HG02870 (cell line): ENCODE measurements around the gene PHTF2.
A peak's percentile ranks its signal among the peaks of the same experiment; 100 is the strongest.
"Not testable (repeated sequence)": the region's sequence is repeated elsewhere in the genome, so short reads cannot be mapped to it uniquely, and the experiment has no call there.

ENCODE experiments used
- ATAC-seq: cut with Tn5 transposase; IDR thresholded peaks from one replicate; pipeline ENCODE4 v1.9.1; 2021; ENCODE audit warnings: mild to moderate bottlenecking, moderate library complexity; ENCODE audit not compliant: unreplicated experiment

PHTF2 gene

GRCh38 chr7:77798394-77799077 lies at the start of gene PHTF2, which contains the start of gene TMEM60:
Gene PHTF2 (plus strand): TSS chr7:77798773.
Gene TMEM60 (minus strand): TSS chr7:77798434. CDS start chr7:77794373, 4,061 bp downstream.
- peak; percentile 91 for ATAC-seq

DNA sequence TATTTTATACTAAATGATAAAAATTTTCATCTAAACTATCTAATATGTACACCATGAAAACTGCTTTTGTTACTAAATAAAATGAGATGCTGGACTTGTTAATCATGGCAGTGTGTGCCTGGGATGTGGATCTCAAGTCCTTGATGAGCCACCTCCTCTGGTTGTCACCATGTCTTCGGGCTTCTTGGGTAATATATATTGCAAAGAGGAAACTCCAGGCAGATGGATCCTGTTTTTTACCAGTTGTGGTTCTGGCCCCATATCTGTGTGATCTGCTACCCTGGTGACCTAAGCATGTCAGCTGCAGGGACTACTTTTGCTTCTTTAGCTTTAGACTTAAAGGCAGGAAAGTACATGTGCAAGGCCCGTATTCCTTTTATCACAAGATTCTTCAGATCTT lies 46.6 kb upstream of the PHTF2 start:
- no peak for ATAC-seq

GRCh38 chr7:77753173-77753572 lies 45.4 kb upstream of the PHTF2 start:
- no peak for ATAC-seq

DNA sequence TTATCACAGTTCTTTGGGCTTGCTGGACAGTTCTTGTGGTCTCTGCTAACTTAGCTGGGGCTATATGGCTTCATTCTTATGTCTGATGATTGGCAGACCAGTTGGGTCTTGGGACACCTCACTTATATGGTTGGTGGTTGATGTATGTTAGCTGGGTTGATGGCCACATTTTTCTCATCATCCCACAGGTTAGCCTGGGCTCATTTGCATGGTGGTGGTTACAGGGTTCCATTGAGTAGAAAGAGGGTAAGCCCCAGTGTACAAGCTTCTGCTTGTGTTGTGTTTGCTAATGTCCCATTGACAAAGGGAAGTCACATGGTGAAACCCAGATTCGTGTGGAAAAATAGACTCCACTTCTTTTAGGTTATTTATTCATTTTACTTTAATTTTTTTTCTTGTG lies 41.0 kb upstream of the PHTF2 start:
- ATAC-seq: peak; percentile 91

DNA sequence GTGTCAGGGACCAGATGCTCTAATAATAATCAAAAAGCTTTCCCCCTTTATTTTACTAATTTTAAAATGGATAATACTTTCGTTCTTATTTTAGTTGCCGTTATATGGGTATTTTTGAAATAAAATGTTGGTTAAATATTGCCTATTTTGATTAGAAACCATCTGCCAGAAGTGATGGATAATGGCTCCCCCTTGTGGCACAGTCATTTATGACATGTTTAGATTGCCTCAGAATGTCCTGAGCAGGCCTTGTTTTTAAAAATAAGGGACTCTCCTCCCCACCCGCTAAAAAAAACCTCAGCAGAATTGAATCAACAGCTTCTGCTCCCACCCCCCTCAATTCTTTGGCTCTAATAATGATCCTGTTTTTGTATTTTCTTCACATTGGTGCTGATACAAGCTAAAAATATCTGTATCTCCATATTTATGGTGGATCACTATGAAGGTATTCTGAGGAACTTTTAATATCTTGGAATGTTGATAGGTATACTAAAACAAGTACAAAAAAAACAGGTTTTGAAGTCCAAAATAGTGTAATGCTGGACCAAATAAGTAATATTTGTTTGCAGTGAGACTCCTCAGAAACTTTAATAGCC lies 39.2 kb upstream of the PHTF2 start:
- ATAC-seq: no peak

- peak; percentile 34 for ATAC-seq
Observed at GRCh38 chr7:77760809-77761453, 37.6 kb upstream of the PHTF2 start.

DNA sequence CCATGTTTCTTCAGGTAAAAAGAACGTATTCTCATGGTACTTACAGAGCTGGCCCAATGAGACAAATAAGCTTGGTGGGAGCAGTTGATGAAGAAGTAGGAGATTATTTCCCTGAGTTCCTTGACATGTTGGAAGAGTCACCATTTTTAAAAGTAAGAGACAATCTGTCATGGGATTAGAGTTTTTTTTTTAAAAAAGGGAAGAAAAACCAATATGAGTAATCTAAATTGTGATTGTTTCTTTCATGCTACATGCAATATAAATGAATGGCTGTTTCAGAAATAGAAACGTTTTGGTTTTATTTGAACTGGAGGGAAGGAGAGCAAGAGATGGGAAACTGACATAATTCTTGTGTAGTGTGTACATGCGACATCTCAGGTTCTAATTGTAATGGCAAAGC lies 33.1 kb upstream of the PHTF2 start:
- no peak for ATAC-seq

GRCh38 chr7:77765906-77766800 lies 32.4 kb upstream of the PHTF2 start:
- ATAC-seq: no peak

- ATAC-seq: no peak
Observed at GRCh38 chr7:77766801-77767605, 31.6 kb upstream of the PHTF2 start.

DNA sequence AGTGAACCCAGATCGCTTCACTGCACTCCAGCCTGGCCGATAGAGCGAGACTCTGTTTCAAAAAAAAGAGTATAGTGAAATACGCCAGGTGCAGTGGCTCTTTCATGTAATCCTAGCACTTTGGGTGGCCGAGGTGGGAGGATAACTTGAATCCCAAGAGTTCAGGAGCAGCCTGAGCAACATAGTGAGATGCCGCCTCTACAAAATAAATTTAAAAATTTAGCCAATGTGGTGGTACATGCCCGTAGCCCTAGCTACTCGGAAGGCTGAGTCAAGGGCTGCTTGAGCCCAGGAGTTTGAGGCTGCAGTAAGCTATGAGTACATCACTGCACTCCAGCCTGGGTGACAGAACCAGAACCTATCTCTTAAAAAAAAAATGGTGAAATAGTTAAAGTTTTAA lies 28.3 kb upstream of the PHTF2 start:
- no peak for ATAC-seq

DNA sequence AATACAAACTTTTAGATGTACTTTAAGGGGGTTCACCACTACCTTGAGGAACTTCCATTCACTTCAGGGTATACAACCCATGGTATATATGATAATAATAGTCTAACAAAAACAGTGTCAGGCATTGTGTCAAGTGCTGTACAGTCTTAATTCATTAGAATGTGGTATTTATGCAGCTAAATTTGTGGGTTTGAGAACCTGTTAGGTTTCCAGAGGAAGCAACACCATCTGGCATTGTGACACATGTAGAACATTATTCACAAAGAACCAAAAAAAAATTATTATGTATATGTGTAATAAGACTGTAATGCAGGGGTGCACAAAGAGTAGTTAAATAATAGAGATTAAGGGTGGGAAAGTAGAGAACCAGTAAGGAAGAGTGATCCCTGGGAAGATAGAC lies 26.7 kb upstream of the PHTF2 start:
- no peak for ATAC-seq

- ATAC-seq: no peak
Observed at GRCh38 chr7:77778535-77778934, 20.0 kb upstream of the PHTF2 start.

- ATAC-seq: no peak
Observed at GRCh38 chr7:77782383-77782782, 16.2 kb upstream of the PHTF2 start.

DNA sequence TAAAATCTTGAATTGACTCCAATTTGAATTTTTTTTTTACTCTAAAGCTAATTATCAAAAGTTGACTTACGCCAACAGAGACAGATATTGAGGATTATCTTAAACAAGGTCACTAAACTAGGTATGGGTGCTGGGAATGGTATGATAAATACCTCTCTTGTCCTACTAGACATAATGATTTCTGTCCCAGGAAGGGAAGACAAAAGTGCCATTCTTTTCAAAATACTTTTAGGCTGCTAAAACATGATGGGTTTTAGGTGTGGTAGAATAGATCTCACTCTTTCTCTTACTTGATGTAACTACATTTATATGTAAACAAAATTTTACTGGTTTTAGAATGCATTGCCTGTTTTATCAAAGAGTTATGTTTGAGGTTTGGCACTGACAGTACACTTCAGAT lies 15.5 kb upstream of the PHTF2 start:
- ATAC-seq: no peak

DNA sequence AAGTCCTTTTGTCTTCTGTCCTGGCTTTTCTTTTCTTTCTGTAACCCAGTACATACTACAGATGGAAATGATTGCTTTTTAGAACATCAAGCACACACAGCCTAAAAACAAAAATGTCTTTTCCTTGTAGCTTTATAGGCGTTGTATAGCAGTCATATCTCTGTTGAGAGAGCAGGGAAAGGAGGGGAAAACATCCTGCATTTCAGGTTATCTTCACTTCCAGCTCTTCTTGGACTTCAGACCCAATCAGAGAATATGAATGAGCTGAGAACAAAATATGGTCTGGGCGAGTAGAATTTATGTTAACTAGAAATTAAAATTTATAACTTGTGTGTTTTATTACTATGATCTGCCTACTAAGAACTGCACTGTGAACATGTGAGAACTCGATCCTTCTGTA lies 15.0 kb upstream of the PHTF2 start:
- no peak for ATAC-seq

DNA sequence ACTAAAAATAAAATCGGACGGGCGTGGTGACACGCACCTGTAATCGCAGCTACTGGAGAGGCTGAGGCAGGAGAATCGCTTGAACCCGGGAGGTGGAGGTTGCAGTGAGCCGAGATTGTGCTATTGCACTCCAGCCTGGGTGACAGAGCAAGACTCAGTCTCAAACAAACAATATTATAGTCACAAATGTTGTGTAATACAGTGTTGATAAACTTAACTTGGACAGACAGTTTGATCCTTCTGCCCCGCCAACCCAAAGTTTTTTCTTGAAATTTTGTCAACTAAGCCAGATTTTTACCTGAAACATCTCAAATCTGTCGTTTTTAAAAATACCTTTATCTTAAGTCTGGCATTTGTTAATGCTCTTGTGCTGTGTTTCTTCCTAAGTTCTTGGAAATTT lies 14.1 kb upstream of the PHTF2 start:
- not testable (repeated sequence) for ATAC-seq

DNA sequence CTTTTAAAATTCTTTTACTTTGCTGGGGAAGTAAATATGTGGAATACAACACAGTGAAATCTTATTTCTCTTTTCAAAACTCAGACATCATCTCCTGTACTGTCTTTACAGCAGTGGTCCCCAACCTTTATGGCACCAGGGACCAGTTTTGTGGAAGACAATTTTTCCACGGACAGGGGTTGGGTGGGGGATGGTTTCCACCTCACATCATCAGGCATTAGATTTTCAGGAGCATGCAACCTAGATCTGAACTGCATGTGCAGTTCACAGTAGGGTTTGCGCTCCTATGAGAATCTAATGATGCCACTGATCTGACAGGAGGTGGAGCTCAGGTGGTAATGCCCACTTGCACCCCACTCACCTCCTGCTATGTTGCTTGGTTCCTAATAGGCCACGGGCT lies 12.6 kb upstream of the PHTF2 start:
- no peak for ATAC-seq

DNA sequence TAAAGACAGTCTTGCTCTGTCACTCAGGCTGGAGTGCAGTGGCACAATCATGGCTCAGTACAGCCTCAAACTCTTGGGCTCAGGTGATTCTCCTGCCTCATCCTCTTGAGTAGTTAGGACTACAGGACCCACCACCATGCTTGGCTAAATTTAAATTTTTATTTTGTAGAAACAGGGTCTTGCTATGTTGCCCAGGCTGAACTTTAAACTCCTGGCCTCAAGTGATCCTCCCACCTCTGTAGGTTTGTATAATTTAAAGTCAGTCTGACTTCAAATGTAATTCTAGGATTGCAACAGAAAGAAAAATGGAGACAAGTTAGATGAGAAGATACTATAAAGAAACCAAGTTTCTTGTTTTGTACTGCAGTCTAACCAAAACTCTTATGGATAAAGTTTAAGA lies 11.8 kb upstream of the PHTF2 start:
- no peak for ATAC-seq

DNA sequence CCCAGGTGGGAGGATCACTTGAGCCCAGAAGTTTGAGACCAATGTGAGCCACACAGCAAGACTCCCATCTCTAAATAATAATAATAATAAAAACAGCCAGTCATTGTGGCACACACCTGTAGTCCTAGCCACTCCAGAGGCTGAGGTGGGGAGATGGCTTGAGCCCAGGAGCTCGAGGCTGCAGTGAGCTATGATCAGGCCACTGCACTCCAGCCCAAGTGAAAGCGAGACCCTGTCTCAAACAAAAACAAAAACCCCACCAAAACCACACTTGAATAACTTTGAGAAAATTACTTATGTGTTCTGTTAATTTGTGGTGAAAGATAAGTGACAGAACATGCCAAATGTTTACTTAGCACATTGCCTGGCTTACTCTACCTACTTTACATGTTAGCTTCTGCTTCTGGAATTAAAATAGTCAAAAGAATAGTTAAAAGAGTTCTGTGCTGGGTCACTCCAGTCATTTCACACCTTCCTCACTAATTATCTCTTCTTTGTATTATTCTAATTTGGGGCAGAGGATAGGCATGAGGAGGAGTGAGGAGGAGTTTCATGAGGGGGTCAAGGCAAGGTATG lies 10.2 kb upstream of the PHTF2 start:
- ATAC-seq: peak; percentile 82

- no peak for ATAC-seq
Observed at GRCh38 chr7:77791336-77791735, 7.2 kb upstream of the PHTF2 start.
